Measurements from ENCODE around the gene UBE3B.

Gene UBE3B

DNA sequence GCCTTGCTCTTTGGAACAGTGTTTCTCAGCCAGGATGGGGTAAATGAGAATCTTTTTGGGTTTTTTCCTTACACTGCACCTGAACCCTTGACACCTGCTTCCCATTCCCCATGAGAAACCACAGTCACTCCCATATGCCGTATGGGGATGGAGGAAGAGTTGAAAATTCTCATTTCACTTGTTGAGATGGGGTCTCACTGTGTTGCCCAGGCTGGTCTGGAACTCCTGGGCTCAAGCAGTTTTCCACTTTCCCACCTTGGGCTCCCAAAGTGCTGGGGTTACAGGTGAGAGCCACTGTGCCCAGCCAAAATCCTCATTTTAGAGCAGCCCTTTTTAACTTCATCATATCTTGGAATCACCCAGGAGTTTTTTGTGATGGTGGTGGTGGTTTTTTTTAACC is 99.9 kb downstream of the UBE3B start:
- TF ChIP-seq, protein P1, sequence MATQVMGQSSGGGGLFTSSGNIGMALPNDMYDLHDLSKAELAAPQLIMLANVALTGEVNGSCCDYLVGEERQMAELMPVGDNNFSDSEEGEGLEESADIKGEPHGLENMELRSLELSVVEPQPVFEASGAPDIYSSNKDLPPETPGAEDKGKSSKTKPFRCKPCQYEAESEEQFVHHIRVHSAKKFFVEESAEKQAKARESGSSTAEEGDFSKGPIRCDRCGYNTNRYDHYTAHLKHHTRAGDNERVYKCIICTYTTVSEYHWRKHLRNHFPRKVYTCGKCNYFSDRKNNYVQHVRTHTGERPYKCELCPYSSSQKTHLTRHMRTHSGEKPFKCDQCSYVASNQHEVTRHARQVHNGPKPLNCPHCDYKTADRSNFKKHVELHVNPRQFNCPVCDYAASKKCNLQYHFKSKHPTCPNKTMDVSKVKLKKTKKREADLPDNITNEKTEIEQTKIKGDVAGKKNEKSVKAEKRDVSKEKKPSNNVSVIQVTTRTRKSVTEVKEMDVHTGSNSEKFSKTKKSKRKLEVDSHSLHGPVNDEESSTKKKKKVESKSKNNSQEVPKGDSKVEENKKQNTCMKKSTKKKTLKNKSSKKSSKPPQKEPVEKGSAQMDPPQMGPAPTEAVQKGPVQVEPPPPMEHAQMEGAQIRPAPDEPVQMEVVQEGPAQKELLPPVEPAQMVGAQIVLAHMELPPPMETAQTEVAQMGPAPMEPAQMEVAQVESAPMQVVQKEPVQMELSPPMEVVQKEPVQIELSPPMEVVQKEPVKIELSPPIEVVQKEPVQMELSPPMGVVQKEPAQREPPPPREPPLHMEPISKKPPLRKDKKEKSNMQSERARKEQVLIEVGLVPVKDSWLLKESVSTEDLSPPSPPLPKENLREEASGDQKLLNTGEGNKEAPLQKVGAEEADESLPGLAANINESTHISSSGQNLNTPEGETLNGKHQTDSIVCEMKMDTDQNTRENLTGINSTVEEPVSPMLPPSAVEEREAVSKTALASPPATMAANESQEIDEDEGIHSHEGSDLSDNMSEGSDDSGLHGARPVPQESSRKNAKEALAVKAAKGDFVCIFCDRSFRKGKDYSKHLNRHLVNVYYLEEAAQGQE (IDR thresholded peaks at IDR 0.05; ENCODE audit: insufficient replicate concordance, low read depth) = no peak
- TF ChIP-seq SPI1 (IDR thresholded peaks at IDR 0.05; ENCODE audit: borderline replicate concordance, low read depth) (no peak), GABPA (IDR thresholded peaks at IDR 0.05; ENCODE audit: low read depth) (no peak), POLR2AphosphoS5 (IDR thresholded peaks at IDR 0.05; ENCODE audit: low read depth) (no peak)
- TF ChIP-seq, protein P2, sequence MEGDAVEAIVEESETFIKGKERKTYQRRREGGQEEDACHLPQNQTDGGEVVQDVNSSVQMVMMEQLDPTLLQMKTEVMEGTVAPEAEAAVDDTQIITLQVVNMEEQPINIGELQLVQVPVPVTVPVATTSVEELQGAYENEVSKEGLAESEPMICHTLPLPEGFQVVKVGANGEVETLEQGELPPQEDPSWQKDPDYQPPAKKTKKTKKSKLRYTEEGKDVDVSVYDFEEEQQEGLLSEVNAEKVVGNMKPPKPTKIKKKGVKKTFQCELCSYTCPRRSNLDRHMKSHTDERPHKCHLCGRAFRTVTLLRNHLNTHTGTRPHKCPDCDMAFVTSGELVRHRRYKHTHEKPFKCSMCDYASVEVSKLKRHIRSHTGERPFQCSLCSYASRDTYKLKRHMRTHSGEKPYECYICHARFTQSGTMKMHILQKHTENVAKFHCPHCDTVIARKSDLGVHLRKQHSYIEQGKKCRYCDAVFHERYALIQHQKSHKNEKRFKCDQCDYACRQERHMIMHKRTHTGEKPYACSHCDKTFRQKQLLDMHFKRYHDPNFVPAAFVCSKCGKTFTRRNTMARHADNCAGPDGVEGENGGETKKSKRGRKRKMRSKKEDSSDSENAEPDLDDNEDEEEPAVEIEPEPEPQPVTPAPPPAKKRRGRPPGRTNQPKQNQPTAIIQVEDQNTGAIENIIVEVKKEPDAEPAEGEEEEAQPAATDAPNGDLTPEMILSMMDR (IDR thresholded peaks at IDR 0.05; ENCODE audit: insufficient read depth, low read length) = no peak
- H3K4me3 ChIP-seq (replicated peaks; ENCODE audit: insufficient read depth, low read length) = no peak overlapping the region
- H3K27ac ChIP-seq (replicated peaks) = no peak overlapping the region
- H3K27me3 ChIP-seq (ENCODE audit: insufficient read depth, poor library complexity, severe bottlenecking) = no peaks in the 10 kb centered on the region
- no peak for DNase-seq (ENCODE audit: low read depth in 1 of 2, low spot score in 1 of 2)

DNA sequence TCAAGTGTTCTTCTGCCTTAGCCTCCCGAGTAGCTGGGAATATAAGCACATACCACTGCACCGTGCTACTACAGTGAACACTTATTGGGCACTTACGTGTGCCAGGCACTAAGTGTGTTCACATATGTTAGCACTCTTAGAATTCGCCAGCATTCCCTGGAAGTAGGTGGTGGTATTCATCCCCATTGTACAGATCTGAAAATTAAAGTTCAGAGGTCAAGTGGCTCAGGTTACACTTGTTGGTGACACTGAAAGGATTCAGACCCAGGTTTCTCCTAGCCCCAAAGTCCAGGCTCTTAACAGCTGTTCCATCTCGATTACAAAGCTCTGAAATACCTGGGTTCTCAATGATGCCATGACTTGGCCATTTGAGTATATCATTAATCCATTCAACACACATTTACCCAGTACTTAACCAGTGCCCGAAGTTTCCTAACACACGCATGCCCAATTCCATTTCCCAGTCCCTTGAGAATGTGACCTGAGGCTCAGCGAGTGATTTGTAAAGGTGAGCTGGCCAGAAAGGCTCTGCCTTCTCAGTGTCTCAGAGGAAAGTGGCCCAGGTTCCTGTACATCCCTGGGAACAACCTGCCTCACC is 101.0 kb downstream of the UBE3B start:
- H3K27ac ChIP-seq (replicated peaks) = no peak overlapping the region
- no peaks in the 10 kb centered on the region for H3K27me3 ChIP-seq (ENCODE audit: insufficient read depth, poor library complexity, severe bottlenecking)
- no peak for DNase-seq (ENCODE audit: low read depth in 1 of 2, low spot score in 1 of 2)
- no peak overlapping the region for H3K4me3 ChIP-seq (replicated peaks; ENCODE audit: insufficient read depth, low read length)
- TF ChIP-seq, protein P2 (IDR thresholded peaks at IDR 0.05; ENCODE audit: insufficient read depth, low read length) = no peak
- TF ChIP-seq SPI1 (IDR thresholded peaks at IDR 0.05; ENCODE audit: borderline replicate concordance, low read depth) (no peak), POLR2AphosphoS5 (IDR thresholded peaks at IDR 0.05; ENCODE audit: low read depth) (no peak), GABPA (IDR thresholded peaks at IDR 0.05; ENCODE audit: low read depth) (no peak)
- TF ChIP-seq, protein P1 (IDR thresholded peaks at IDR 0.05; ENCODE audit: insufficient replicate concordance, low read depth) = no peak

DNA sequence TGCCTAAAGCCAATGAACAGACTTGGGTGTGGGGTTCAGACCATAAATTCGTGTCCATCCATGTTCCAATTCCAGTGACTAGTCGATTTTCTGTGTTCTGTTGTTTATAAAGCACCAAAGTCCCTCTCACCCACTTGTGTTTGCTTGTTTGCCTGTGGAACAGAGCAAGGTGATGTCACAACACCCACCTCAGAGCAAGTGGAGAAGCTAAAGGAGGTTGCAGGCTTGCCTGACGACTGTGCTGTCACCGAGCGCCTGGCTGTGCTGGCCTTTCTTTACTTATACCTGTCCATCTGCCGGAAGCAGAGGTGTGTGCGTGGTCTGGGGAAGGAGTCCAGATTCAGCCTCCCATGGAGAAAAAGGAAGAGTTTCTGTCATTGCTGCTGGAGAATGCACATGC is 102.2 kb downstream of the UBE3B start:
- TF ChIP-seq SPI1 (IDR thresholded peaks at IDR 0.05; ENCODE audit: borderline replicate concordance, low read depth) (no peak), GABPA (IDR thresholded peaks at IDR 0.05; ENCODE audit: low read depth) (no peak), POLR2AphosphoS5 (IDR thresholded peaks at IDR 0.05; ENCODE audit: low read depth) (no peak)
- TF ChIP-seq, protein P2 (IDR thresholded peaks at IDR 0.05; ENCODE audit: insufficient read depth, low read length) = no peak
- TF ChIP-seq, protein P1 (IDR thresholded peaks at IDR 0.05; ENCODE audit: insufficient replicate concordance, low read depth) = no peak
- no peak for DNase-seq (ENCODE audit: low read depth in 1 of 2, low spot score in 1 of 2)
- Histone ChIP-seq H3K4me3 (replicated peaks; ENCODE audit: insufficient read depth, low read length) (no peak overlapping the region), H3K27me3 (ENCODE audit: insufficient read depth, poor library complexity, severe bottlenecking) (no peaks in the 10 kb centered on the region), H3K27ac (replicated peaks) (no peak overlapping the region)
